Neural cell (in vitro differentiated cells): ENCODE data around the gene ACOXL.

ENCODE experiments used
- EP300 ChIP-seq: fragments of 450-650 bp; conservative IDR thresholded peaks from 2 replicates; pipeline ENCODE4 v1.6.1; 2014; ENCODE audit warnings: antibody characterized with exemption, mild to moderate bottlenecking, moderate library complexity; ENCODE audit not compliant: poor library complexity, severe bottlenecking
- EZH2 ChIP-seq: fragments of 200-600, 300-800 bp; shearing (Covaris generic), sonication (generic); IDR thresholded peaks from 2 replicates; pipeline ENCODE4 v1.6.1; 2014; ENCODE audit warnings: antibody characterized with exemption, low read length, borderline replicate concordance, mild to moderate bottlenecking; ENCODE audit not compliant: insufficient read depth, poor library complexity, severe bottlenecking
- MXI1 ChIP-seq: fragments of 450-650 bp; conservative IDR thresholded peaks from 2 replicates; pipeline ENCODE4 v1.6.1; 2014; ENCODE audit warnings: antibody characterized with exemption, mild to moderate bottlenecking; ENCODE audit not compliant: poor library complexity, severe bottlenecking
- POLR2AphosphoS5 ChIP-seq: IDR thresholded peaks from 2 replicates; pipeline ENCODE4 v1.6.1; 2012
- RAD21 ChIP-seq: fragments of 450-650 bp; conservative IDR thresholded peaks from 2 replicates; pipeline ENCODE4 v1.6.1; 2014; ENCODE audit warnings: antibody characterized with exemption, mild to moderate bottlenecking, moderate library complexity

DNA sequence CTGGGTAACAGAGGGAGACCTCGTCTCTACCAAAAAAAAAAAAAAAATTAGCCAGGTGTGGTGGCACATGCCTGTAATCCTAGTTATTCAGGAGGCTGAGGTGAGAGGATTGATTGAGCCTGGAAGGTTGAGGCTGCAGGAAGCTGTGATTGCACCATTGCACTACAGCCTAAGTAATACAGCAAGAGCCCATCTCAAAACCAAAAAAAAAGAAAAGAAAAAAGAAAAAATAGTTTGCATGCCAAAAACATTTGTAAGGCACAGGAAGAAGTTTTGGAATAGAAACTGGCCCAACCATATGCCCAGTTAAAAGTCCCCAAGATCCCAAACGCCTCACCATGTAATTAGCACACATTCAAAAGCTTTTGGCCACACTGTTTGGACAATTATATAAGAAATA lies 13.4 kb upstream of the ACOXL start:
- no peak for TF ChIP-seq EP300
- no peak for TF ChIP-seq EZH2
- no peak for TF ChIP-seq POLR2AphosphoS5
- no peak for TF ChIP-seq RAD21
- TF ChIP-seq MXI1, result no peak
